HT-29 (cell line): Measurements from ENCODE around the gene HRH1. TPM values are rescaled to one million over a fixed set of nuclear protein-coding genes. Genes with fewer than 3 reads are reported as not detected.
"Not testable (repeated sequence)": the region's sequence is repeated elsewhere in the genome, so short reads cannot be mapped to it uniquely, and the experiment has no call there.

ENCODE experiments used
- DNase-seq: peaks from one replicate; pipeline ENCODE4 v3.0.0-alpha.2; 2015; ENCODE audit warnings: low spot score
- total RNA-seq: library from RNA; depleted of rRNA; stranded (reverse); fragments of >200 nt; shearing (Covaris generic); gene quantifications from 2 replicates; pipeline ENCODE4 v1.2.3, GENCODE V29; 2014

HRH1 gene
- total RNA-seq, 1 experiment from 2014 or later, result 1.9 TPM

- no peak for DNase-seq
Measured at GRCh38 chr3:11206316-11206715, 52.0 kb downstream of the HRH1 start.

- DNase-seq, result no peak
Measured at GRCh38 chr3:11206953-11207352, 52.7 kb downstream of the HRH1 start.

- no peak for DNase-seq
Measured at GRCh38 chr3:11211531-11212298, 57.4 kb downstream of the HRH1 start.

- no peak for DNase-seq
Measured at GRCh38 chr3:11212299-11212608, 58.0 kb downstream of the HRH1 start.

GRCh38 chr3:11212784-11213183, 58.5 kb downstream of the HRH1 start:
- DNase-seq, result no peak

GRCh38 chr3:11213810-11214450, 59.6 kb downstream of the HRH1 start:
- DNase-seq, result no peak

- no peak for DNase-seq
Measured at GRCh38 chr3:11214451-11214978, 60.2 kb downstream of the HRH1 start.

GRCh38 chr3:11217370-11217769, 63.1 kb downstream of the HRH1 start:
- not testable (repeated sequence) for DNase-seq

- no peak for DNase-seq
Measured at GRCh38 chr3:11220230-11220629, 65.9 kb downstream of the HRH1 start.

- DNase-seq, result no peak
Measured at GRCh38 chr3:11221818-11222415, 67.6 kb downstream of the HRH1 start.

GRCh38 chr3:11224010-11224409, 69.7 kb downstream of the HRH1 start:
- no peak for DNase-seq

- no peak for DNase-seq
Measured at GRCh38 chr3:11224870-11225229, 70.6 kb downstream of the HRH1 start.

- peak; percentile 69 for DNase-seq
Measured at GRCh38 chr3:11226042-11226370, 71.7 kb downstream of the HRH1 start.

GRCh38 chr3:11228041-11228440, 73.7 kb downstream of the HRH1 start:
- no peak for DNase-seq

- no peak for DNase-seq
Measured at GRCh38 chr3:11230125-11230524, 75.8 kb downstream of the HRH1 start.

- DNase-seq, result no peak
Measured at GRCh38 chr3:11230832-11231231, 76.5 kb downstream of the HRH1 start.

GRCh38 chr3:11235385-11235784, 81.1 kb downstream of the HRH1 start:
- DNase-seq, result no peak

- peak; percentile 84 for DNase-seq
Measured at GRCh38 chr3:11236588-11237461, 82.5 kb downstream of the HRH1 start.

- DNase-seq, result no peak
Measured at GRCh38 chr3:11238060-11238459, 83.8 kb downstream of the HRH1 start.

- no peak for DNase-seq
Measured at GRCh38 chr3:11238880-11239279, 84.6 kb downstream of the HRH1 start.

- no peak for DNase-seq
Measured at GRCh38 chr3:11239796-11240195, 85.5 kb downstream of the HRH1 start.

GRCh38 chr3:11240496-11240895, 86.2 kb downstream of the HRH1 start:
- DNase-seq, result no peak
